HTERT RPE-1 (cell line): ENCODE measurements around the gene NEURL2.
"Not testable (repeated sequence)": the region's sequence is repeated elsewhere in the genome, so short reads cannot be mapped to it uniquely, and the experiment has no call there.

Experiments
- in situ Hi-C: fragments of 300-500 bp; cut with MboI; formaldehyde crosslinking; loops from 4 replicates; pipeline ENCODE4 v1.14.3; 2020; ENCODE audit warnings: low sequenced_read_pairs

The NEURL2 gene

GRCh38 chr20:45874576-45874975 is 16.4 kb downstream of the NEURL2 start:
- in situ Hi-C loops = no loop called here

GRCh38 chr20:45874104-45874481 is 16.9 kb downstream of the NEURL2 start:
- in situ Hi-C loops = not testable (repeated sequence)

GRCh38 chr20:45873409-45874103 is 17.5 kb downstream of the NEURL2 start:
- in situ Hi-C loops = no loop called here

GRCh38 chr20:45872626-45873025 is 18.4 kb downstream of the NEURL2 start:
- in situ Hi-C loops = no loop called here

- in situ Hi-C loops = no loop called here
Observed at GRCh38 chr20:45867819-45868176, 23.2 kb downstream of the NEURL2 start.

DNA sequence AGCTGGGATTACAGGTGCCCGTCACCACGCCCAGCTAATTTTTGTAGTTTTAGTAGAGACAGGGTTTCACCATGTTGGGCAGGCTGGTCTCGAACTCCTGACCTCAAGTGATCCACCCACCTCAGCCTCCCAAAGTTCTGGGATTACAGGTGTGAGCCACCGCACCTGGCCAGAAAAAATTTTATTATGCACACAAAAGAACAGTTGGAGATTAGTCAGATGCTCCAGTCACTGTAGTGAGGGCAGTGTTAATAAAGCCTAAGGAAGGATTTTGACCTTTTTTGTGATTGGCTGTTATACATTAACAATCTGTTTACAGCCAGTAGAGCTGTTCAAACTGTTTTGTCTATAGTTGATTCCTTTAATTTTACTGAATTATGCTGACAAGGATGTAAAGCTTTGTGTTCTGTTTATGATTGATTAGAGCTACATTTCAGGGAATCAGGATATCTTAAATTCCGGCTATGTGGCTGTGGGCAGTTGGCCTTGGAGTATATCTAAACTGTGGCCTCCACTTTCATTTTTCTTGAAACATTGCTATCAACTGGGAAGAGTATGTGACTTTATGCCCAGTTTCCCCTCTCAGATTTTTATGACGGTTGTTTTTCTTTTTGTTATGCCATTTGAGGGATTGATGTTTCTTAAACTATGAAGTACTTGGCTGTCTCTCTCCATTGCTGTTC is 23.7 kb downstream of the NEURL2 start:
- in situ Hi-C loops = no loop called here

- in situ Hi-C loops = no loop called here
Observed at GRCh38 chr20:45866454-45866853, 24.6 kb downstream of the NEURL2 start.

DNA sequence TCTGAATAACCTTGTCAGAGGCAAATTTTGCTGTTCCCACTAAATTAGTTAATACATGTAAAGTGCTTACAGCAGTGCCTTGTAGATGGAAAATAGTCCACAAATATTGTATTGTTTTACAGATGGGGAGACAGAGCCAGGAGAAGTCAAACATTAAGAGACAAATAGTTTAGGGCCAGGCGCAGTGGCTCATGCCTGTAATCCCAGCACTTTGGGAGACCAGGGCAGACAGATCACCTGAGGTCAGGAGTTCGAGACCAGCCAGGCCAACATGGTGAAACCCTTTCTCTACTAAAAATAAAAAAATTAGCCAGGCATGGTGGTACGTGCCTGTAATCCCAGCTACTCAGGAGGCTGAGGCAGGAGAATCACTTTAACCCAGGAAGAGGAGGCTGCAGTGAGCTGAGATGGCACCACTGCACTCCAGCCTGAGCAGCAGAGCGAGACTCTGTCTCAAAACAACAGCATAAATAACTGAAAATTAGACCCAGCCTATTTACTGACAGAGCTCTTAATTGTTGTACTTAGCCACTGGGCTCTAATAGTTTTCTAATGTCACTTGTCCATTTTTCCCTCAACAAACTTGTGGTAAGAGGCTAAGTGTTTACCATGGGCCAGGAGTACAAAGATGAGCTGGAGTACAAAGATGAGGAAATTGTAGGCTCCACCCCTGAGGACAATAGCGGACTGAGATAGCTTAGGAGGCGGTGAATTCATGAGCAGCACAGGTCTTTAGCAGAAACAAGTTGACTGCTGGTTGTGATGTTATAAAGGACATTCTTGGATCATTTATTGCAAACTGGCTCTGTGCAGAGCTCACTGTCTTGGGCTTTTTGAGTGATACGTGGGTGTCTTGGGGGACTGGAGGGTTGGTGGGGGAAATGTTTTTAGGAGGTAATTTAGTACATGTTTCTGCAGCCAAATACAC is 27.2 kb downstream of the NEURL2 start:
- in situ Hi-C loops = no loop called here

- in situ Hi-C loops = no loop called here
Observed at GRCh38 chr20:45861221-45862075, 29.6 kb downstream of the NEURL2 start.

GRCh38 chr20:45860560-45861220 is 30.3 kb downstream of the NEURL2 start:
- in situ Hi-C loops = no loop called here

GRCh38 chr20:45859916-45860315 is 31.1 kb downstream of the NEURL2 start:
- in situ Hi-C loops = no loop called here

- in situ Hi-C loops = no loop called here
Observed at GRCh38 chr20:45857882-45858216, 33.2 kb downstream of the NEURL2 start.

- in situ Hi-C loops = no loop called here
Observed at GRCh38 chr20:45857114-45857881, 33.7 kb downstream of the NEURL2 start, which contains the start of the genes ACOT8 and ZSWIM3. Gene ACOT8, minus strand, starts transcription at chr20:45857392. Its CDS starts 77 bp downstream, at chr20:45857315. Gene ZSWIM3, plus strand, starts transcription at chr20:45857614. Its CDS starts 212 bp downstream, at chr20:45857826.

DNA sequence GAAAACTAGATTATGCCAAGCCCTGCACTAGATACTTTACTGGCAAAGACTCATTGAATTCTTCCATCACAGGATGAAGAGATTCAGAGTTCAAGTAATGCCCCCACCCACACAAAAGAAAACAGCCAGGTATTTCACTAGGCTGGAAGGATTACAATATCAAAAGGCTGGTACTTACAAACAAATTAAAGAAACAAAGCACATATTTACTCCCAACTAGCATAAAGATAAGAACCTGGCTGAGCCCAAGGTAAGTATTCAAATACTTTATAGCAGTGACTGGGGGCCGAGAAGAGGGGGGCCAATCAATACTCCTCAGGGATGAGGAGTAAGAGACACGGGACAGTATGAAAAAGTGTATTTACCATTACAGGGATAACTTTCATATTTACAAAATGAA is 37.5 kb downstream of the NEURL2 start:
- in situ Hi-C loops = no loop called here

GRCh38 chr20:45852326-45852725 is 38.7 kb downstream of the NEURL2 start:
- in situ Hi-C loops = no loop called here

DNA sequence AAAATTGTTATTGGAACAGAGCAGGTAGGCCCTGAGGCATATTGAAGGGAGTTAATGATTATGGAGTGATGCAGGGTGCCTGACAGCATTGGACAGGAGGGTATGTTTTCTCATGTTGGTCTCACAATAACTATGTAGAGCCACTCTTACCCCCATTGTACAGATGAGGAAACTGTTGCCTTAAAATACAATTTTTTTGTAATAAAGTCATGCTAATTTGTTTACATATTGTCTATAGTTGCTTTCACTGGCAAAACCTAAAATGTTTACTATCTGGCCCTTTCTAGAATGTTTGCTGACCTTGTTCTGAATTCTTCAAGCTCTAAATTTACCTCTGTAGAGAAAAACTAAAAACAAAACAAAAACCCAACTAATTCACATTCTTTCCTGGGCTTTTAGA is 39.5 kb downstream of the NEURL2 start:
- in situ Hi-C loops = no loop called here

GRCh38 chr20:45850926-45851325 is 40.1 kb downstream of the NEURL2 start:
- in situ Hi-C loops = no loop called here

DNA sequence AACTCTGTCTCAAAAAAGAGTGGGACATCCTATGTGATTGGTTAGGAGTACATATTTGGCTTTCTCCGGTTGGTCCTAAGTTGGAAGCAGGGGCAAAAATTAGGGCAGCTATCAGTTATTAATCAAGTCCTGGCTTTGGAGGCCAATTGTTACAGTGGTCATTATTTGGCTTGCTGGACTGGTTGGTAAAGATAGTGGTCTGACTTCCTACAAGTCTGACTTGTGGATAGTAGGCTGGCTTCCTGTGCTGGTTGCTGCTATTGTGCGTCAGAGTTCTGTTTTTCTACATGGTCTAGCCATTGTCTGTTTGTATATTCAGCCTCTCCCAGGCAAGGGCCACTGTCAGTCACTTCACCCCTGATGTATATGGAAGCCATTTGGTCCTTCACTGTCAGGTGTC is 40.8 kb downstream of the NEURL2 start:
- in situ Hi-C loops = no loop called here

DNA sequence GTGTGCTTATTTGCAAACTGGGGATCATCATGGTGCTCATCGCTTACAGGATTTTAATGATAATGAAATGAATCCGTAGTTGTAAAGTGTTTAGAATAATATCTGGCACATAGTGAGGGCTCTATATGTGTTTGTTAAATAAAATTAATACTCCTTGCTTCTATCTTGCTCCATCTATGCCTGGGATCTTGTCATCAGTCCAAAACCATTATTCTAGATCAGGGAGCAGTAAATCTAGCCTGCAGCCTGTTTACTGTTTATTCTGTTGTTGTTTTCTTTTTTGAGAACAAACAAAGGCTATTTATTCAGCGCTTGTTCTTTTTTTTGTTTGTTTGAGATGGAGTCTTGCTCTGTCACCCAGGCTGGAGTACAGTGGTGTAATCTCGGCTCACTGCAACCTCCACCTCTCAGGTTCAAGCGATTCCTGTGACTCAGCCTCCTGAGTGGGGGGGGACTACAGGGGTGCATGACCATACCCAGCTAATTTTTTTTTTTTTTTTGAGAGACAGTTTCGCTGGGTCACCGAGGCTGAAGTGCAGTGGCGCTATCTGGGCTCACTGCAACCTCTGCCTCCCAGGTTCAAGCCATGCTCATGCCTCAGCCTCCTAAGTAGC is 41.9 kb downstream of the NEURL2 start:
- in situ Hi-C loops = no loop called here
